Smooth muscle cell of the brain vasculature (primary cell): Measurements from ENCODE around the gene PACS2.

ENCODE experiments used
- DNase-seq: peaks from one replicate; pipeline ENCODE4 v3.0.0-alpha.2; 2012; ENCODE audit warnings: low read depth, low spot score

PACS2 gene

GRCh38 chr14:105384605-105385321, 70.2 kb downstream of the PACS2 start:
- DNase-seq, result no peak

- no peak for DNase-seq
Observed at GRCh38 chr14:105385322-105385637, 70.7 kb downstream of the PACS2 start.

- no peak for DNase-seq
Observed at GRCh38 chr14:105385698-105386365, 71.3 kb downstream of the PACS2 start.

- DNase-seq, result no peak
Observed at GRCh38 chr14:105386581-105387529, 72.3 kb downstream of the PACS2 start.

GRCh38 chr14:105387530-105387922, 73.0 kb downstream of the PACS2 start:
- no peak for DNase-seq

- DNase-seq, result no peak
Observed at GRCh38 chr14:105388110-105388951, 73.8 kb downstream of the PACS2 start.

- no peak for DNase-seq
Observed at GRCh38 chr14:105388976-105389375, 74.4 kb downstream of the PACS2 start.

GRCh38 chr14:105389534-105389933, 75.0 kb downstream of the PACS2 start:
- DNase-seq, result no peak

GRCh38 chr14:105389976-105390848, 75.7 kb downstream of the PACS2 start:
- DNase-seq, result no peak

- DNase-seq, result no peak
Observed at GRCh38 chr14:105390849-105391500, 76.4 kb downstream of the PACS2 start.

- no peak for DNase-seq
Observed at GRCh38 chr14:105391541-105391940, 77.0 kb downstream of the PACS2 start.

- no peak for DNase-seq
Observed at GRCh38 chr14:105392131-105393090, 77.9 kb downstream of the PACS2 start.

- DNase-seq, result no peak
Observed at GRCh38 chr14:105393151-105393550, 78.6 kb downstream of the PACS2 start.

GRCh38 chr14:105394714-105395537, 80.4 kb downstream of the PACS2 start:
- no peak for DNase-seq

GRCh38 chr14:105395538-105395854, 80.9 kb downstream of the PACS2 start:
- DNase-seq, result no peak

- no peak for DNase-seq
Observed at GRCh38 chr14:105397350-105397931, 82.9 kb downstream of the PACS2 start.

GRCh38 chr14:105398044-105398725, 83.6 kb downstream of the PACS2 start, which contains the start of gene TEX22:
Gene TEX22 (plus strand): TSS chr14:105398538. CDS start chr14:105399341, 803 bp downstream.
- DNase-seq, result peak; percentile 40
